HG03103 (cell line): Measurements from ENCODE around the gene GALNT6.

ENCODE experiments used
- ATAC-seq: cut with Tn5 transposase; IDR thresholded peaks from one replicate; pipeline ENCODE4 v1.9.1; 2021; ENCODE audit warnings: low read depth; ENCODE audit not compliant: unreplicated experiment

The GALNT6 gene

DNA sequence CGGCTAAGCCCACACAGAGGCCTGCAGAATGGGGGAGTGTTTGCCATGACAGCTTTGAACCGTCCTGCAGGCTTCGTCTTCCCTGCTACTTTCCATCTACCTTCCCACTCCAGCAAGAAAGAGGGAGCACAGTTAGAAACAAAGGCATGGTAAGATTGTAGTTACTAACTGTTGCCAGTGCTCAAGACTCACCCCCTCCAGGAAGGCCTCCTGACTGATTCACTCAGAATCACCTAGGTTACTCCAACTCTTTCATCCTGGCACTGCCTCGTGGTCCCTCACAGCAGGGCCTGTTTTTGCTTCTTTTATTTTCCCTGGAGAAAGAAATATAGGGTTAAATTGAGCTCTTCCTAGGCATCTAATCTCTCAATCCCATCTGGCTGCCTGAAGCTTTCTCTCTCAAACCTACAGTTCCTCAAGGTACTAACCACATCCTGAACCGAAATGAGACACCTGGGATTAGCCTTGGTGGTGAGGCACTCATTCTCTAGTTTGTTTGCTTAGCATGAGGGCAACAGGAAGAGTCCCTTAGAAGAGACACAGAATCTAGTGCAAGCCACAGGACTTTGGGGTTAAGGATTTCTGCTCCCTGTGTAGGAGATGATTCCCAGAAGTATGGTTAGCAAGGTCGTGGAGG is 7.8 kb downstream of the GALNT6 start:
- ATAC-seq = no peak

DNA sequence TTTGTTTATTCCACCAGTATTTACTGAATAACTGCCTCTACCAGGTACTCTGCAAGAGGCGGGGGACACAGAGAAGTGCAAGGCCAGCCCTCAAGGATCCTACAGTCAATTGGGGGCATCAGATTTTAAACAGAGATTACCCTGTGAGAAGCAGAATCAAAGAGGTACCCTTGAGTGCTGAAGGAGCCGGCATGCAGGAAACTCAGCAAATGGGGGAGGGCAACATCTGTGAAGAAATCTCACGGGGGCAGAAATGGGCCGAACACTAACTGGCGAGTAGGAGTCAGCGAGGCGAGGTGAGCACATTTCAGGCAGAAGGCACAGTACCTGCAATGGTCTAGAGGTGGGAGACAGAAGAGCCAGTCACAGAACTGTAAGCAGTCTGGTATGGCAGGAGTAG is 9.0 kb downstream of the GALNT6 start:
- no peak for ATAC-seq

DNA sequence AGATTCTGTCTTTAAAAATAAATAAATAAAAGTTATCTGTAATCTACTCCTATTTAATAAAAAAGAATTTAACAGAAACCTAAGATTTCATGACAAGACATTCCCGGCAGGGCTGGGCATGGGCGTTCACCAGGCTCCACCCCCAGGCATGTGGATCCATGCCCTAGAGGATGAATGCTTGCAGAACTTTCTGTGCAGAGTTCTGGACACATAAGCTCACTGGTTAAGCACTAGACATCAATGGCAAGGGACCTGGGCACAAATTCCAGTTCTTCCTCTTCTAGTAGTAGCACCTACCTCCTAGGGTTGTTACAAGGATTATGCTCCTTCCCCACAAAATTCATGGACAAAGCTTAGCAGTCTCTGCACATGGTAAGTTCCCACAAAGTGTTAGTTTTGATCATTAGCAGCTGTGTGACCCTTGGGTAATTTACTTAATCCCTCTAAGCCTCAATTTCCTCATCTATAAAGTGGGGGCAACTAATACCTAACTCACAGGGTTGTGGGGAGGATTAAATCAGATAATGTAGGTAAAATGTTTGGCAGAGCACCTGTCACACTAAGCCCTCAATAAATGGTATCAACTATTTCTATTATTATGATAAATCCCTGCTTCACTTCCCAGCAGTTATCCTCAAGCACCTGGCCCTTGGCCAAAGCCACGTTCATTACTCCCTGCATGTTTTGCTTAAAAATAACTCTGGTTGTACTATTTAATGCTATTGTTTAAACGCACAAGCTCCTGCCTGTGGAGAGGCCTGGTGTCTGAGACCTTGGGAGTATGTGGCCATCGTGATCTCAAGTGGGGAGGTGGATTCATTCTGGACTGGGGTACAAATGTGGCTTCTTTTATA is 9.8 kb downstream of the GALNT6 start:
- ATAC-seq = no peak

- no peak for ATAC-seq
Observed at GRCh38 chr12:51379571-51379970, 11.6 kb downstream of the GALNT6 start.

- no peak for ATAC-seq
Observed at GRCh38 chr12:51378749-51379148, 12.5 kb downstream of the GALNT6 start.

- no peak for ATAC-seq
Observed at GRCh38 chr12:51377099-51377984, 13.9 kb downstream of the GALNT6 start.

- no peak for ATAC-seq
Observed at GRCh38 chr12:51374856-51375255, 16.4 kb downstream of the GALNT6 start.

DNA sequence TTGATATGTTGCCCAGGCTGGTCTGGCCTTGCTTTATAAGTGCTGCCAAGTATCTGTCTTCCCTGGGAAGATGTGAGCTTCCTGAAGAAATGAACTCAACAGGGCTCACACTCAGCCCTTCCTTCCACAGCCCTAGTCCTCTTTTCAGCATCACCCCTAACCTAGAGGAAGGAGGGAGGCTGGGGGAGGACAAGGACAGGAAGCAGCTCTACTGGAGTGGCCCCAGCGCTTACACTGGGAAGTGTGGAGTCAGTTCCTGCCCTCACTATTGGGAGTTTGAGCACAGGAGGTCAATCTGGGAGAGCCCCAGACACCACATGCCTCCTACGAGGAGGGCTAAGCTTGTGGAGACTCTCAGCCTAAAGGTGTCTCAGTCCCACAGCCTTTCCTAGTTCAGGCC is 16.8 kb downstream of the GALNT6 start:
- no peak for ATAC-seq

GRCh38 chr12:51373187-51373586 is 18.0 kb downstream of the GALNT6 start:
- ATAC-seq = no peak

GRCh38 chr12:51372021-51372420 is 19.2 kb downstream of the GALNT6 start:
- ATAC-seq = no peak

DNA sequence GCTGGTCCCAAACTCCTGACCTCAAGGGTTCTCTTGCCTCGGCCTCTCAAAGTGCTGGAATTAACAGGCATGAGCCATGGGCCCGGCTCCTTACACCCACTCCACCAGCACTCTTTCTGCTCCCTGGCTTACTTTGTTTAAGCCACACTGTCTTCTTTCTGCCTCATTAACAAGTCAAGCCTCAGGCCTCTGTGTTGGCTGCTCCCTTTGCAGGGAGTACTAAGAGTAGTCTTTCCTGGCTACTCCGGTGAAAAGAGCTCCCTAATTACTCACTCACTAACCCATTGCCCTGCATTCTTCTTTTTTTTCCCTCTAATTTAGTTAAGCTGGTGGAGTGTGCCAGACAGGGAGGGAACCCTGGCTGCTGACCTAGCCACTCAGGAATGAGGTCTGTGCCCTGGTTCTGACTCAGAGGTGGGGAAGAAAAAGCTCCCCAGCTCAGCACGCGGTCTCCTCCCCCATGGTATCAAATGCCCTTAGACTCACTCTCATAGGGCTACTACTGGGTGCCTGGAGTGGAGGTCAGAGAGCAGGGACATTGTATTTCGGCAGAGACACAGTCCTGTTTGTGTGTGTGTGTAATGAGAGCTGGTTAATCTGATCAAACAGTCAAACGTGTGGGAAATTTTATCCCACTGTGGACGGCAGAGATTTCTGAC is 19.8 kb downstream of the GALNT6 start:
- no peak for ATAC-seq

DNA sequence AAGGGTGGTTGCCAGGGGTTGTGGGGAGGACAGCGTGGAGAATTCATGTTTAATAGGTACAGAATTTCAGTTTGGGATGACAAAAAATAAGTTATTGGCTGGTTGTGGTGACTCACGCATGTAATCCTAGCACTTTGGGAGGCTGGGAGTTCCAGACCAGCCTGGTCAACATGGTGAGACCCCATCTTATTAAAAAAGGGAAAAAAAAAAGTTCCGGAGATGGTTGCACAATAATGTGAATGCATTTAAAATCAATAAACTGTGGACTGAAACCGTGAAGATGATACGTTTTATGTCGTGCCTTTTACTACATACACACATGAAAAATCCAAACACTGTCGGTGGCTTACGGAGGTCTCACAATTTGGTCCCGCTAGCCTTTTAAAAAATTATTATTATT is 20.5 kb downstream of the GALNT6 start:
- ATAC-seq = no peak

GRCh38 chr12:51369581-51369980 is 21.6 kb downstream of the GALNT6 start:
- ATAC-seq = no peak

DNA sequence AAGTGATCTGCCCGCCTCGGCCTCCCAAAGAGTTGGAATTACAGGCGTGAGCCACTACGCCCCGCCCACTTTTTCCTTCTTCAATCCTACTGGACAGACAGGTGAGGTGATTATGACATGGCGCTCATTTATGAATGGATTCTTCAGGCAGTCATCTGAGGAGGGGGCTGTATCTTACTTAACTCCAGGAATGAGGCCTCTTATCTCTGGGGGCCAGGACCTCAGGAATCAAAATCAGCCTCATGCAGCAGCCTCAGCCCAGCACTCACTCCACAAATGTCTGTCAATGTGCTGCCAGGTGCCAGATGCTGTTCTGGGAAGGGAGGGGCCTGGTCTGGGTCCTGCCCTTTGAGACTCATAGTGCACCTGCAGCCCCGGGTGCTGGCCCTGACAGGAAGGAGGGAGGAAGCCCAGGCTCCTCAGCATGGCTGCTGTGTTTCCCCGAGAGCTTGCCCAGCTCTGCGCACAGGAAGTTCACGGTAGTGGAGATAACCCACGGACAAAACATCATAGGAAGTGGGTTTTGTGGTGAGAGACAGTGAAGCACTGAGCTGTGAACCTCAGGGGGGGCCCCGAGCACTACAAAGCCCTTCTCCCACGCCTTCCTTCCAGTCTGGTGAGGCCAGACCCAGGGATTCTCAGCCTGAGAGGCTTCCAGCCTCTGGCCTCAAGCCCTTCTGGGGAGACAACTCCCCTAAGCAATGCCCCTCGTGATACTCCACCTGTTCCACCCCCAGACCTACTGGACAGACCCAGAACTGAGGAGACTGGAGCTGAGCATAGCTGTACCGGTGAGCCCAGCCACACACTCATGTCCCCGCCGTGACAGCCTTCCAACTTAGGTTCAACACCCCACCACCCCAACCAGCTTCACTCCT is 22.3 kb downstream of the GALNT6 start:
- peak; percentile 97 for ATAC-seq

- ATAC-seq = no peak
Observed at GRCh38 chr12:51365276-51365675, 25.9 kb downstream of the GALNT6 start.

DNA sequence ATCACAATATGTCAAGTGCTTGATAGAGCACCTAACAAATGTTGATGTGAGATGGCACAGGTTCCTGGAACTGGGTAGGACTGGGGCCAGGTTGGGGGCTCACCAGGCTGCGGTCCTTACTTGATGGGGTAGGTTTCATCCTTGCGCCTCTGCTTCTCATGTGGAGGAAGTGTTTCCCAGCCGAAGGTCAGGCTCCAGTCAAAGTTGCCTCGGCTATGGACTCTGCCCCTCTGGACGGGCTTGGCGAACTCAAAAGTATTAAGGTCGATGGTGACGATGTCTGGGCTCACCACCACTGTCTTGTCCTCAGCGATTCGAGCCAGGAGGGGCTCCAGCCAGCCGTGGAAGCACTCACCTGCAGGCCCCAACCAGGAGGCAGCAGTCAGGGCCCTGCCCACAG is 27.2 kb downstream of the GALNT6 start:
- no peak for ATAC-seq

GRCh38 chr12:51362747-51363342 is 28.4 kb downstream of the GALNT6 start:
- ATAC-seq = no peak

DNA sequence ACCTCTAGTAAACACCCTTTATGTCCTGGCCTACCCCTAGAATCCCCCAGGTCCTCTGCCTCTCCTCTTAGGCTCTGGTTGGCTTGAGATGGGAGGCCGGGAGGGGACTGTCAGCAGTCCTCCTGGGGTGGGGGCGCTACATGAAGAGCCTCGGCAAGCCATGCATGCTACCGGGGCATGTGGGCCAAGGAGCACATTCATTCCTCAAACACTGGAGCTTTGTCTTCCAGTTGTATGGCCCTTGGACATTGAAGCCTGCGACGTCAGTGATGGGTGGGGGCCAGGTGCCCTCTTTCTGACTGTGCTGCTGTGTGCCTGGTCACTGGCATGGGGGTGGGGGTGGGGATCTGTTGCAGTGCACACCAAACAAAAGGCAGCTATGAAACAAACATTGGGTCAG is 28.9 kb downstream of the GALNT6 start:
- no peak for ATAC-seq
